Lung (tissue), 12 donors: ENCODE results near the gene ASCC2. TPM values are rescaled to one million over a fixed set of nuclear protein-coding genes. Genes with fewer than 3 reads are reported as not detected.

Experiments
- ATAC-seq: fragments of 200-7000 bp; cut with Tn5 transposase; one replicate; pipeline ENCODE4 v1.9.1; 2020; ENCODE audit warnings: moderate number of reproducible peaks; ENCODE audit not compliant: insufficient read depth, low FRiP score
- DNase-seq, 3 donors: peaks; one replicate each; pipeline ENCODE4 v3.0.0-alpha.2; 2013 to 2017
- H3K27ac ChIP-seq, 2 donors: one replicate each; pipeline ENCODE4 v1.5.1; 2013; ENCODE audit warnings: mild to moderate bottlenecking in 2 of 2, moderate library complexity in 2 of 2, control low read depth in 1 of 2, inconsistent platforms in 1 of 2, low read depth in 1 of 2, low read length in 1 of 2
- H3K27me3 ChIP-seq, 3 donors: one replicate each; pipeline ENCODE4 v1.5.1; 2013; ENCODE audit warnings: low read length in 2 of 3; ENCODE audit not compliant: control insufficient read depth in 3 of 3, insufficient read depth in 3 of 3
- H3K36me3 ChIP-seq, 4 donors: one replicate each; pipeline ENCODE4 v1.5.1; 2013; ENCODE audit warnings: low read length in 4 of 4, mild to moderate bottlenecking in 1 of 4, moderate library complexity in 1 of 4; ENCODE audit not compliant: control insufficient read depth in 4 of 4, insufficient read depth in 4 of 4
- H3K4me1 ChIP-seq, 5 donors: one replicate each; pipeline ENCODE4 v1.5.1; 2013; ENCODE audit warnings: low read length in 5 of 5, mild to moderate bottlenecking in 2 of 5, moderate library complexity in 1 of 5; ENCODE audit not compliant: control insufficient read depth in 5 of 5, insufficient read depth in 5 of 5
- H3K4me3 ChIP-seq: one replicate; pipeline ENCODE4 v1.5.1; 2013; ENCODE audit warnings: mild to moderate bottlenecking, control low read depth, moderate library complexity
- H3K9ac ChIP-seq, 2 donors: one replicate each; pipeline ENCODE4 v1.5.1; 2013; ENCODE audit warnings: low read length in 2 of 2, control low read depth in 1 of 2; ENCODE audit not compliant: insufficient read depth in 1 of 2
- H3K9me3 ChIP-seq, 4 donors: one replicate each; pipeline ENCODE4 v1.5.1; 2013; ENCODE audit warnings: low read length in 3 of 4, mild to moderate bottlenecking in 1 of 4, moderate library complexity in 1 of 4; ENCODE audit not compliant: control insufficient read depth in 4 of 4, insufficient read depth in 3 of 4
- WGBS, 2 donors: extraction: QIAGEN DNeasy Blood & Tissue Kit; methylation state at CpG; one replicate each; pipeline ENCODE4 v1.1.7; 2013; 5-methylcytosine and 5-hydroxymethylcytosine counted together
- polyA plus RNA-seq, 2 donors: library from polyadenylated mRNA; stranded (reverse); fragments of 200-250 nt; gene quantifications; one replicate each; pipeline ENCODE4 v1.2.1, GENCODE V29; 2013
- total RNA-seq, 2 donors: library from RNA; depleted of rRNA in 1 of 2; stranded (reverse); fragments of >200 nt in 1 of 2; gene quantifications; one replicate each; pipeline ENCODE4 v1.2.1, GENCODE V29; 2014 to 2021
- TF ChIP-seq, protein P1 (sequence below): IDR thresholded peaks from 2 replicates; pipeline ENCODE4 v1.5.1; 2012; ENCODE audit warnings: mild to moderate bottlenecking; ENCODE audit errors: control extremely low read depth, extremely low read depth
- donor health status: control.
- donor health status: control.
- donor health status: Bipolar disorder and iron deficiency.
- donor health status: healthy.
- donor health status: DM: yes; HTN: yes; CAD: no.

The ASCC2 gene
- total and polyA plus RNA-seq, 4 donors: 38.6 to 61.6 (median 53.6) TPM

DNA sequence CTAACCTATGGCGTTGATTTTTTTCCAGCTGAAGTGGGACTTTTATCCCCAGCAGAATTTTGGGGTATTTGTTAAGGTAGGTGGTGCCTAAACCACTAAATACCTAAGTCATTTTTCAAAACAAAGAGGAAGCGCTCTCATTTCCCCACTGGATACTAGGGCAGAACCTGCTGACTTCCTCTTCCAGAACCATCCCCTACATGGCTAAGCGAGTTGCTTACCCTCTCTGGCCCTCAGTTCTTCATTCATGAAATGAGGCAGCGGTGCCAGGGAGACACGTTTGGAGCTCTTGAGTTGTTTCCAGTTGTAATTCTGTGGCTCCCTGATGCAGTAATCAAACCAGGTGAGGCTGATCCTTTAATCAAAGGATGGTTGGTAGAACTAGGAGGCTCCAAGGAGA is 34.9 kb upstream of the ASCC2 start:
- ATAC-seq: no peak
- H3K9ac ChIP-seq: no peak overlapping the region
- 47 to 60% methylated on average over 5 of the region's 5 CpGs for WGBS, 2 donors

GRCh38 chr22:29872144-29872893 is 34.2 kb upstream of the ASCC2 start:
- no peaks in the 10 kb centered on the region for H3K9me3 ChIP-seq
- ATAC-seq (no peak), DNase-seq (no peak)
- TF ChIP-seq, protein P1, sequence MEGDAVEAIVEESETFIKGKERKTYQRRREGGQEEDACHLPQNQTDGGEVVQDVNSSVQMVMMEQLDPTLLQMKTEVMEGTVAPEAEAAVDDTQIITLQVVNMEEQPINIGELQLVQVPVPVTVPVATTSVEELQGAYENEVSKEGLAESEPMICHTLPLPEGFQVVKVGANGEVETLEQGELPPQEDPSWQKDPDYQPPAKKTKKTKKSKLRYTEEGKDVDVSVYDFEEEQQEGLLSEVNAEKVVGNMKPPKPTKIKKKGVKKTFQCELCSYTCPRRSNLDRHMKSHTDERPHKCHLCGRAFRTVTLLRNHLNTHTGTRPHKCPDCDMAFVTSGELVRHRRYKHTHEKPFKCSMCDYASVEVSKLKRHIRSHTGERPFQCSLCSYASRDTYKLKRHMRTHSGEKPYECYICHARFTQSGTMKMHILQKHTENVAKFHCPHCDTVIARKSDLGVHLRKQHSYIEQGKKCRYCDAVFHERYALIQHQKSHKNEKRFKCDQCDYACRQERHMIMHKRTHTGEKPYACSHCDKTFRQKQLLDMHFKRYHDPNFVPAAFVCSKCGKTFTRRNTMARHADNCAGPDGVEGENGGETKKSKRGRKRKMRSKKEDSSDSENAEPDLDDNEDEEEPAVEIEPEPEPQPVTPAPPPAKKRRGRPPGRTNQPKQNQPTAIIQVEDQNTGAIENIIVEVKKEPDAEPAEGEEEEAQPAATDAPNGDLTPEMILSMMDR: no peak
- H3K9ac ChIP-seq: no peak overlapping the region
- peaks cover 0 to 4% (median 0%) of the 10 kb centered on the region in 3 donors for H3K27me3 ChIP-seq
- H3K4me1 ChIP-seq: peaks cover 0 to 9% (median 0%) of the 10 kb centered on the region in 5 donors
- no peaks in the 10 kb centered on the region for H3K36me3 ChIP-seq
- H3K4me3 ChIP-seq: no peak overlapping the region
- H3K27ac ChIP-seq: no peak overlapping the region
- 94 to 100% methylated on average over 3 of the region's 3 CpGs for WGBS, 2 donors

More for the DNA sequence above, 34.9 kb upstream of the ASCC2 start:
- TF ChIP-seq, protein P1: no peak
- DNase-seq: no peak
- Histone ChIP-seq H3K27ac (no peak overlapping the region), H3K4me1 (peaks cover 0 to 5% (median 0%) of the 10 kb centered on the region in 5 donors), H3K9me3 (no peaks in the 10 kb centered on the region), H3K27me3 (peaks cover 0 to 2% (median 0%) of the 10 kb centered on the region in 3 donors), H3K36me3 (no peaks in the 10 kb centered on the region), H3K4me3 (no peak overlapping the region)

DNA sequence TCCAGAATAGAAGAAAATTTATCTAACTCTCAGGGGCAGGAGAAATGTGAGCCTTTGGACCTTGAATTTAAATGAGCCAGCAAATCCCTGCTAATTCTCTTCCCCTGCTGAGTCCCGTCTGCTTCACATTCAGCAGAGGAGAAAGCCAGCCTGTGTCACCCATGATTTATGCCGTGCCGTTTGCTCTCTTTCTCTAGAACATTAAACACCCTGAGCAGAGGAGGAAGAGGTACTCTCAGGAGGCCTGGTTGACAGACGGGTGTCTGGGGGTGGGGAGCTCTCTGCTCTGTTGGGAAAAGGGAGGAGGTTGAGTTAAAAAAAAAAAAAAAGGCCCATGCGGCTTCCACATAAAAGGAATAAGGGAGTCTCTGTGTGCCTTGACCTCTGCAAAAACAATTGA is 33.6 kb upstream of the ASCC2 start:
- DNase-seq (no peak), ATAC-seq (no peak)
- peaks cover 0 to 9% (median 0%) of the 10 kb centered on the region in 5 donors for H3K4me1 ChIP-seq
- no peak overlapping the region for H3K27ac ChIP-seq
- H3K27me3 ChIP-seq: peaks cover 0 to 4% (median 0%) of the 10 kb centered on the region in 3 donors
- no peaks in the 10 kb centered on the region for H3K36me3 ChIP-seq
- H3K4me3 ChIP-seq: no peak overlapping the region
- 50 to 65% methylated on average over 5 of the region's 5 CpGs for WGBS, 2 donors
- H3K9me3 ChIP-seq: no peaks in the 10 kb centered on the region
- TF ChIP-seq, protein P1: no peak
- no peak overlapping the region for H3K9ac ChIP-seq
